Mucosa of descending colon (tissue), 3 donors: ENCODE data around the gene CCDC57. TPM values are rescaled to one million over a fixed set of nuclear protein-coding genes. Genes with fewer than 3 reads are reported as not detected.
A peak's percentile ranks its signal among the peaks of the same experiment; 100 is the strongest.

Source experiments
- ATAC-seq: fragments of 200-7000 bp; cut with Tn5 transposase; one replicate; pipeline ENCODE4 v1.9.1; 2020; ENCODE audit warnings: mild to moderate bottlenecking, moderate library complexity
- DNase-seq, 3 donors: peaks; one replicate each; pipeline ENCODE4 v3.0.0-alpha.2; 2020
- H3K36me3 ChIP-seq: fragments of 200-600 bp; one replicate; pipeline ENCODE4 v1.8.0; 2021; ENCODE audit warnings: low read depth, mild to moderate bottlenecking
- H3K4me1 ChIP-seq: fragments of 200-600 bp; one replicate; pipeline ENCODE4 v1.8.0; 2021; ENCODE audit warnings: low read depth, mild to moderate bottlenecking
- H3K4me3 ChIP-seq: fragments of 200-600 bp; one replicate; pipeline ENCODE4 v1.8.0; 2021; ENCODE audit warnings: mild to moderate bottlenecking
- H3K9me3 ChIP-seq: fragments of 200-600 bp; one replicate; pipeline ENCODE4 v1.8.0; 2021; ENCODE audit warnings: mild to moderate bottlenecking
- intact Hi-C, 2 donors: fragments of 100-400 bp; cut with DNase I in 1 of 2; cut with micrococcal nuclease in 1 of 2; formaldehyde crosslinking; loops; one replicate each; pipeline versions ENCODE4 v1.11.0 to v1.11.1; 2022; cut with DNase I, micrococcal nuclease
- total RNA-seq, 3 donors: library from RNA; stranded (reverse); fragmentation: NEBNext Ultra II Directional in 2 of 3; extraction: Animal tissue kit (Norgen Biotek cat#: 25700) in 2 of 3; gene quantifications; one replicate each; pipeline versions ENCODE4 v1.2.1 to v1.2.4, GENCODE V29; 2021 to 2023
- TF ChIP-seq, protein P1 (sequence below): fragments of 200-600 bp; IDR thresholded peaks from one replicate; pipeline ENCODE4 v1.8.0; 2022; ENCODE audit warnings: antibody characterized with exemption, mild to moderate bottlenecking
- donor health status: DM: no; HTN: no; CAD: no; lungs with moderate emphysema.
- donor health status: DM: no; HTN: no; CAD: no.
- donor health status: DM: no; HTN: yes; CAD: no.

CCDC57 gene
- total RNA-seq, 3 donors from 2014 or later: 41.3 to 46.3 (median 45.4) TPM

GRCh38 chr17:82058855-82059249 lies 153.8 kb downstream of the CCDC57 start:
- TF ChIP-seq, protein P1, sequence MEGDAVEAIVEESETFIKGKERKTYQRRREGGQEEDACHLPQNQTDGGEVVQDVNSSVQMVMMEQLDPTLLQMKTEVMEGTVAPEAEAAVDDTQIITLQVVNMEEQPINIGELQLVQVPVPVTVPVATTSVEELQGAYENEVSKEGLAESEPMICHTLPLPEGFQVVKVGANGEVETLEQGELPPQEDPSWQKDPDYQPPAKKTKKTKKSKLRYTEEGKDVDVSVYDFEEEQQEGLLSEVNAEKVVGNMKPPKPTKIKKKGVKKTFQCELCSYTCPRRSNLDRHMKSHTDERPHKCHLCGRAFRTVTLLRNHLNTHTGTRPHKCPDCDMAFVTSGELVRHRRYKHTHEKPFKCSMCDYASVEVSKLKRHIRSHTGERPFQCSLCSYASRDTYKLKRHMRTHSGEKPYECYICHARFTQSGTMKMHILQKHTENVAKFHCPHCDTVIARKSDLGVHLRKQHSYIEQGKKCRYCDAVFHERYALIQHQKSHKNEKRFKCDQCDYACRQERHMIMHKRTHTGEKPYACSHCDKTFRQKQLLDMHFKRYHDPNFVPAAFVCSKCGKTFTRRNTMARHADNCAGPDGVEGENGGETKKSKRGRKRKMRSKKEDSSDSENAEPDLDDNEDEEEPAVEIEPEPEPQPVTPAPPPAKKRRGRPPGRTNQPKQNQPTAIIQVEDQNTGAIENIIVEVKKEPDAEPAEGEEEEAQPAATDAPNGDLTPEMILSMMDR: no peak
- DNase-seq (no peak), ATAC-seq (no peak)
- H3K4me3 ChIP-seq: no peak overlapping the region
- no peaks in the 10 kb centered on the region for H3K36me3 ChIP-seq
- intact Hi-C loops: no loop called here
- no peaks in the 10 kb centered on the region for H3K9me3 ChIP-seq
- no peaks in the 10 kb centered on the region for H3K4me1 ChIP-seq

DNA sequence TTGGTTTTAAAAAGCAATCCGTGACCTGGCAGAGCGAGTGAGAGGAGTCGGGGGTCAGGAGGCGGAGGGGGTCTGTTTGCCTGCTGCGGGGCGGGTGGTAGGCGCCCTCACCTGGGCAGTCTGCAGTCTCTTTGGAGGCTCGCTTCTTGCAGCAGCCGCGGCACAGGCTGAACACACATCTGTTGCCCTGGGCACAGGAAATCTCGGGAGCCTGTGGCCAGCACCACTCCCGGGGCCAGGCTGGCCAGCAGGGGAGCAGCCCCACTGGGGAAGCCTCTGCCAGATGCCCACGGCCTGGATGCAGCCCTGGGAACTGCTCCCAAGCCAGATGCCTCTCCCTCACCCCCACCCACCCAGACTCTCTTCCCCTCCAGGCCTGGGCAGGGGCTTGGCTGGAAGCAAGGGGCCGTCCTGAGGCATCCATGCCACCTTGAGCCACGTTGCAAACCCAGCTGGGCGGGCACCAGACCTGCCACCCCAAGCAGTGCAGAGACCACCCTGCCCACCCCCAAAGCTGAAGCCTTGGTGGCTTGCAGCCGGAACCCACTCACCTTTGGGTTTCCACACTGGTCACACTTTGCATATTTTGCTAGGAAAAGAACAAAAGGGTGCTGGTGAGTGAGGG lies 154.3 kb downstream of the CCDC57 start:
- intact Hi-C loops: no loop called here
- Histone ChIP-seq H3K9me3 (no peaks in the 10 kb centered on the region), H3K4me1 (peaks cover under 1% of the 10 kb centered on the region), H3K36me3 (no peaks in the 10 kb centered on the region), H3K4me3 (no peak overlapping the region)
- DNase-seq (peak in 1 of 3 donors; percentile 42), ATAC-seq (no peak)
- TF ChIP-seq, protein P1: no peak

- no peaks in the 10 kb centered on the region for H3K9me3 ChIP-seq
- DNase-seq (peak in 1 of 3 donors; percentile 48), ATAC-seq (no peak)
- H3K4me3 ChIP-seq: no peak overlapping the region
- TF ChIP-seq, protein P1: no peak
- H3K36me3 ChIP-seq: no peaks in the 10 kb centered on the region
- intact Hi-C loops: no loop called here
- H3K4me1 ChIP-seq: peaks cover 11% of the 10 kb centered on the region
These were observed 155.7 kb downstream of the CCDC57 start for GRCh38 chr17:82056729-82057621.

DNA sequence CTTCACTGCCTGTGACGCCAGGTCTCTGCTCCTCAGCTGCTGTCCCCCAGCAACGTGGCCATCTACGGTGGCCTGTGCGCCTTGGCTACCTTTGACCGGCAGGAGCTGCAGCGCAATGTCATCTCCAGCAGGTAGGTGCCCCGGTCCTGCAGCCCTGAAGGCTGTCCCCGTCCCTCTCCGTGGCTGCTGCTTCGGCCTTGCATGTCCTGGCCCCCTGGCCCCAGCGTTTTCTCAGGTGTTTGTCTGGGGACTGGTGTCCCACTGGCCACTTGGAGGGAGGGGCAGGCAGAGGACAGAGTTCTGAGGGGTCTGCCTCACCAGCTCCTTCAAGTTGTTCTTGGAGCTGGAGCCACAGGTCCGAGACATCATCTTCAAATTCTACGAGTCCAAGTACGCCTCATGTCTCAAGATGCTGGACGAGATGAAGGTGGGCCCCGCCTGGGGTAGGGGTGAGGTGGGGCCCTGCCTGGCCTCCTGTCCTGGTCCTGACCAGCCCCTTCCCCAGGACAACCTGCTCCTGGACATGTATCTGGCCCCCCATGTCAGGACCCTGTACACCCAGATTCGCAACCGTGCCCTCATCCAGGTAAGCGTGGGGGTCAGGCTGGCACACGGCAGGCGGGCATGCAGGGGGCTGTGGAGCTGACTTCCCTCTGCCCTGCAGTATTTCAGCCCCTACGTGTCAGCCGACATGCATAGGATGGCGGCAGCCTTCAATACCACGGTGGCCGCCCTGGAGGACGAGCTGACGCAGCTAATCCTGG lies 156.5 kb downstream of the CCDC57 start:
- peak in 1 of 3 donors; percentile 49 for DNase-seq
- Histone ChIP-seq H3K9me3 (no peaks in the 10 kb centered on the region), H3K4me1 (peaks cover 11% of the 10 kb centered on the region), H3K36me3 (no peaks in the 10 kb centered on the region), H3K4me3 (no peak overlapping the region)
- TF ChIP-seq, protein P1: no peak
- no peak for ATAC-seq
- intact Hi-C loops: no loop called here

- DNase-seq (peak in 1 of 3 donors; percentile 37), ATAC-seq (no peak)
- Histone ChIP-seq H3K9me3 (no peaks in the 10 kb centered on the region), H3K4me3 (no peak overlapping the region), H3K36me3 (no peaks in the 10 kb centered on the region), H3K4me1 (peaks cover 18% of the 10 kb centered on the region)
- intact Hi-C loops: no loop called here
- TF ChIP-seq, protein P1: no peak
These were observed 157.3 kb downstream of the CCDC57 start for GRCh38 chr17:82055023-82055964.
